Lower leg skin (tissue), 3 donors: Measurements from ENCODE around the gene ODAD4.

Experiments used
- CTCF ChIP-seq, 3 donors: fragments of 450-650 bp; IDR thresholded peaks; one replicate each; pipeline ENCODE4 v1.5.1; 2016; ENCODE audit warnings: antibody characterized with exemption in 3 of 3, mild to moderate bottlenecking in 3 of 3, moderate library complexity in 2 of 3
- POLR2A ChIP-seq, 2 donors: fragments of 450-650 bp; IDR thresholded peaks; one replicate each; pipeline ENCODE4 v1.6.1; 2016 to 2017; ENCODE audit warnings: antibody characterized with exemption in 2 of 2, mild to moderate bottlenecking in 1 of 2, moderate library complexity in 1 of 2

DNA sequence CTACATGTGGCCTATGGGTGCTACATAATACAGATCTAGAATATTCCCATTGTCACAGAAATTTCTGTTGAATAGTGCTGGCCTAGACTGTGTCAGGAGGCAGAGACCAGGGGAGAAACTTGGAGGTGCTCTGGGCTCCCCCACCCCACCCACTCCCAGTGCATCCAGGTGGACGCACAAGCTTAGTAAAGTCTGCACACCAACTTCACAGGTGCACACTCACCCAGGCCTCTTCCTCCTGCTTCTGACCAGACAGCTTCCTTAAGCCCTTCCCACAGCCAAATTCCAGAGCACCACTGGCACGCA lies 28.6 kb downstream of the ODAD4 start:
- no peak for TF ChIP-seq CTCF (IDR thresholded peaks at IDR 0.05)
- TF ChIP-seq POLR2A (IDR thresholded peaks at IDR 0.05): no peak
